GM18526 (cell line): ENCODE data around the gene UBP1.

Experiments
- POLR2A ChIP-seq: IDR thresholded peaks from 3 replicates; pipeline ENCODE4 v1.6.1; 2011; ENCODE audit not compliant: insufficient read length; ENCODE audit errors: extremely low read depth

UBP1 gene

DNA sequence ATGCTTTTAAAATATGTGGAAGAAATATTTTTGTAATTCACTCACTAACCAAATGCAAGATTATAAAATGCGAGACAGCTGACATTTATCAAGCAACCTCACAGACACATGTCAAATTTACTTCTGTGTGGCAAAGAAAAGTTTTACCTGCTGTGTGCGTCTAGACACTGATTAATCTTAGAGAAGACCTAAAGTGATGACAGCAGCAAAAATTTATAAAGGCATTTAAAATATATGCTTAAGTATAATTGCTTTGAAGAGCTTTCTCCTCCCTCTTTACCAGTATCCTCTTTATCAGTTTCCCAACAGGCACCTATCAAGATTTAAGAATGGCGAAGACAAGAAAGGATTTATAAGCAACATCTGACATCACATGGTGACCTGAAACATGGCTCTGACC, 37.3 kb downstream of the UBP1 start:
- TF ChIP-seq POLR2A: no peak

DNA sequence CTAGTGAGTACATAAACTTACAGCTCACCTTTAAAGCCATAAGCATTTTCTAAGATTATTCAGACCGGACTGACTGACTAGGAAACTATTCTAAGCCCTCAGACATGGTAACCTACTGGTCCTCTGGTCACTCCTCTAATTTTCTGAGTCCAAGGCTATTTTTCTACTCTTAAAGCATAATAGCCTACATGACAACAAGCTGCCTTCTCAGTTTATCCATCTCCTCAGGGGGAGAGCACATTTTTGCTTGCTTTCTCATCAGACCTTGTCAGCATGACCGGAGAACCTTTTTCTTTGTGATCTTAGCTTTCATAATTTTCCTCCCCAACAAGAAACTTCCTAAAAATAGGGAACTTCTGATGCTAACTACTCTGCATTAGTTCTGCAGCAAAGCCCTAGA, 38.4 kb downstream of the UBP1 start:
- no peak for TF ChIP-seq POLR2A

DNA sequence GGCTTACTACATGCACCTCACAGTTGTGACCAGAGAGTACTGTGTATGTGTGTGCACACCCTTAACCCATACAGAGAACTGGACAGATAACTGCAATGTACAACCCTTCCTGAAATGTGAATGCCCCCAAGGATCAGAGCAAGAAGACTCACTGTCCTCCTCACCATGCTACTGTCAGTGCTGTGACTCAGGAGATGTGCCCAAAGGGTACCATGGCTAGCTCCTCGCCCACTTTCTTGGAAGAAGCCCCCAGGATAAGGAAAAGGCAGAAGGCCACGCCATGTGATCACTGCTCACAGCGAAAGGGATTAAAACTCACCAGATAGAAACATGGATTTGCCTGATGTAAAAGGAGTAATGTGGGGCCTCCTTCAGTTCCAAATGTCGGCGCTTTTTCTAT, 41.8 kb downstream of the UBP1 start:
- no peak for TF ChIP-seq POLR2A

DNA sequence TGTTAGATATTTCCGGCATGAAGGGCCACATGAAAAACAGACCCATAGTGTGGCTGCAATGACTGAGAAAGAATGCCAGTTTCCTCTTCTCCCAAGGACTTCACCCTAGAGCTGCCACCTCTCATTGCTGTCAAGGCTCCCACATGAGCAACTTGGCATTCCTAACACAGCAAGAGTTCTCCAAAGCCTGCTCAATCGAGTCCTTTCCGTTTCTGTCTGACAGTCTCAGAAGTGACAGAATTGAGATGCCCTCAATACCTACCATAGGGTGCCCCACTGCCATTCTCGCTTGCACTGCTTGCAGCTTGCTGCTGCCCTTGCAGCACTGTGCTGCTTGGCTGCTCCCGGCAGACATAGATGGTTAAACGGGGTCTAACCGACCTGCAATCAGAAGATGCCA, 44.3 kb downstream of the UBP1 start:
- TF ChIP-seq POLR2A: no peak

DNA sequence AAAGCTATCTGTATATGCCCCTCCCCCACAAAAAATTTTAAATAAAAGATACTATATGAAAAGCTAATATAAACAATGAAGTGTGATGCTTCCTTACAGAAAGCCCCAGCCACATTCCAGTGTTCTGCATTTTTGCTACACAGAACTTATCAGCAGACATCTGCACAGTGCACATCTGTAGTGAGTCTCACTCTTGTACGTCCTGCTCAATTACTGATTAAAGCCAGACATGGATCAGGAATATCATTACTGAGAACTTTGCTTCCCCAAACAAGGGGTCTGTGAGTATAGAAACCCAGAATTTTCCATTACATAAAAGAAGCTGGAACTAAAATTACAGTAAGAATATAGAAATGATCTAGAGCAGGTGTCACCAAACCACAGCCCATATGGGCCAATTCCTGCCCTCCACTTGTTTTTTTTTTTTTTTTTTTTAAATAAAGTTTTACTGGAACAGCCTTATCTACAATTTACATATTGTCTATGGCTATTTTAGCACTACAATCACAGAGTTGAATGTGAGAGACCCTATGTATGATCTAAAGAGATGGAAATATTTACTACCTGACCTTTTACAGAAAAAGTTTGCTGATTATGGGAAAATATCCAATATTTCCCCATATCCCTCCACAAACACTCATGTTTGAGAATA, 45.7 kb downstream of the UBP1 start:
- no peak for TF ChIP-seq POLR2A

DNA sequence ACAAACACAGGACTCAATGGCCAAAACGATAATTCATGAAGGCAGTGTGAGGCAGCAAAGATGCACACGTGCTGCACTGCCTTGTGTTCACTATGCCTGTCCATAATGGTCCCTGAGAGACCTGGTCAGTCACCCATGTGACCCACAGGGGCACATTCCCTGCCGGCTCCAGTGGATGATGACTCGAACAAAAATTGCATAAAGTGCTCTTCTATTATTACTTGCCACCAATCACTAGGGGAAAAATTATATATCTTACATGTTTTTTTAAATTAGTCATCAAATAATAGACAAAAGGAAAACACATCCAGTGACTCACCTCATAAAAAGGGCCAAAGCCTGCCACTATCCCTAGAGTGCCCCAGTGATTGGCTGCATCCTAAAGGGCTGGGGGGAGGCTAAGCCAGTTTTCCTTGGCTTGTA, 47.5 kb downstream of the UBP1 start:
- TF ChIP-seq POLR2A: no peak

DNA sequence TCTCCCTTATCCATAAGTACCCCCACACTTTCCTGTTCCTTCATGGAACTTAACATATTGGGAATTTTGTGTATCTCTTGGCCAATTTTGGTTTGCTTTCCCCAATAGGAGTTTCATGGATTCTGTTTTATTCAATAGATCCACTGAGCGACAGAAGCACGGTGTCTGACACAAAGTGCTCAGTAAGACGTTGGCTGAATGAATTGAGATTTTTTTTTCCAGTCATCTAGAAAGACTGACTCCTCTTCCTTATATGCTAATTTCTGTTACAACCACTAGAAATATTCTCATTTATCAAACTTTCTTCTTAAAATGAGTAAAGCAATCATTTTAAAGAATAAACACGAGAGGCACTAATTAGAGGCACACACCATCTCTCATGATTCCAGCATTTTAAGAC, 48.1 kb downstream of the UBP1 start:
- TF ChIP-seq POLR2A: no peak

DNA sequence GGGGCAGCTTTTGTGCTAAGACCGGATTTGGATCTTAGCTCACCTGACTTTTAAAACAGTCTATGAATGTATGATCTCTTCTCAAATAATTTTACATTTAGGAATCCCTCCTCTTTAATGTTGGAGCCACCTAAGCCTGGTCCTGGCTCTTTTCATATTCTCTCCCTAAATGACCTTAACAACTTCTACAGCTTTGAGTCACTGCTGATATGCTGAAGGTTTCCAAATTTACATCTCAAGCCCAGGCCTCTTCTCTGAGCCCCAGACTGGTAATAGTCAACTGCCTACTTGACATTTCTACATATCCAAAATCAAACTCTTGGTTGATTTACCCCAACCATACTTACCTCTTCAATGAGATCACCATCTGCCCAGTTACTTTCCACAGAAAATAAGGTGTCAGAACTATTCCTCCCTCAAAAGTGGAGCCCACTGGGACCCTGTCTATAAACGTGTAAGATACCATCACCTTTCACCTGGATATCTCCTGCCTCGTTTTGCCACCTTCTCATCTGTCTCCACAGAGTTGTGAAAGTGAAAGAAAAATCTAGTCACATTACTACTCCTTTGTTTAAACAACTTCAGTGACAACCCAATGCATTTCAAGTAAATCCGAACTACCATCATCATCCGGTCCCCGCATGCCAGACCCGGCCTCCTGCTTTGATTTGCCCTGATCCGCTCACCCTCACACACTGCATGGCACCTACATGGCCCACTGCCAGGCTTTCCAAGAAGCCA, 48.8 kb downstream of the UBP1 start:
- no peak for TF ChIP-seq POLR2A

DNA sequence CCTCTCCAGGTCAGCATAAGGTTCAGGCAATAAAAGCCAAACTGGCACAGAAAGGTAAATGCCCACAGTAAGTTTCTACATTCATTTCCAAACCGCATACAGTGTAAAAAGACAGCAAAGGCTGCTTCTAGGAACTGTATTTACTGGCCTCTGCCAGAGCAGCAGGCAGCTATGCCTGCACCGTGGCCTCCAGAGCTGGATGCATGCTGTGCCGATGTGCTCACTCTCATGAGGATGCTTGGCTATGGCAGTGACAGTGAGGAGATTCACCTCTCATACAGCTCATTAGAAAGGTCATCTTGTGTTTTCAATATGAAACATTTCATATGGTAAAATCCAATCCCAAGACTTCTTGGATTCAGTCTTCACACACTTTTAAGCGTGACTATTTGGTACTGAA, 50.3 kb downstream of the UBP1 start:
- no peak for TF ChIP-seq POLR2A

DNA sequence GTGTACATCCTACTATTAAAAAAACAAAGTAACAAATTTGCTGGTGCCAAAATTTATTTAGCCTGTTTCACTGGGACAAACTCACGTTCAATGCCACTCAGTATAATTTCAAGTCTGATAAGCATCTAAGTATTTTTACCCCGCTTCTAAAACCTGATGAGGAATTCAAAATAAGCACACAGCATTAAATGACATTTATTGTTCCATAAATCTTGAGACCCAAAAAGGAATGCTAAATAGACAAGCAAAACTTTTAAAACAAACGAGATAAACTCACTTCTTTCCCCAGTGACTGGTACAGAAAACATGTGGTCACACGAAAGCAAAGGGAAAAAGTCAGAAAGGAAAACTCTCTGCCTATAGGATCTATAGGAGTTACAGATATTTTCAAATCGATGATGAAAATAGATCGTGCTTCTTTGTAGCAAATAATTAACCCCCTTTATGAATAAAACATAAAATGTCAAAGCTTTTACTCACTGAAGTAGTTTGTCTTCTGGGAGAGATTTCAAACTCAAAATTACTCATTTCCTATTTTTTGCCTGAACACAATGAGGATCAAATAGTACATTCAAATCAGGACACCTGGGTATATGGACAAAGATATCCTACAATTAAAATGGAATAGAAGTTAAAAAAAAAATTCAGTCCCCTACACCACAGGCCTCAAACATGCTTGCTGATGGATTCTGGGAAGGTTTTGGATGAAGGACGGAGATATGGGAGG, 51.7 kb downstream of the UBP1 start:
- no peak for TF ChIP-seq POLR2A

DNA sequence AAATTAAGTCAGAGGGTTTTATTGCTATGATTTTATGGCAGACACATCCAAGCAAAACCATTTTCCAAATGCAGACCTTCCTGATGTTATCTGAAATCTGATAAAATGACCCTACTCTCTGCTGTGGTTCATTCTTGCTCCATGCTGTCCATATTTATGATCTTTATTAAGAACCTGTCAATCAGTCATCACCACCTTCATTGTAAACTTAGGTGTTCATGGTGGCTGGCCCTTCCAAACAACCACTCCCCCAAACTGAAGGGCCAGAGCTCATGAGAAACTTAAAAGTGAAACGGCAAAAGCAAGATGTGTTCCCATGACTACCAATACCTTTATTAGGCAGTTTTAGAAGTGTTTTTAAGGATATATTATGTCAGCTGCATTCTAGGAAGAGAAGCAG, 53.6 kb downstream of the UBP1 start:
- TF ChIP-seq POLR2A: no peak

DNA sequence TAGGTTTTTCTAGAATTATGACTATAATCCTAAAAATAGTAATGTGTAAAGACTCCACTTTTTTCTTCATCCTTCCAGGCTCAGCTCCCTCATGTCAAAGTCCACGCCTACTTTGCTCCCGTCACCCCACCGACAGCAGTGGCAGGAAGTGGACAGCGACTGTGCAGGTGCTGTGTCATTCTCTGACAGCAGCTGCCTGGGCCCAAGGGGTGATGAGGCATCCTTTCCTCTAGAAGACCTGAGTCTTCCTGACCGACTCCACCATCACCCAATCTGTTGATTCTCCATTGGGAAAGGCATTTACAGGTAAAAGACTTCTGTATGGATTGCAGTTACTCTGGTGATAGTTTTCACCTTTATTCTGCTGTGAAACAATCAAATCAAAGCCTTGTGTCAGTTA, 54.8 kb downstream of the UBP1 start:
- TF ChIP-seq POLR2A: no peak

DNA sequence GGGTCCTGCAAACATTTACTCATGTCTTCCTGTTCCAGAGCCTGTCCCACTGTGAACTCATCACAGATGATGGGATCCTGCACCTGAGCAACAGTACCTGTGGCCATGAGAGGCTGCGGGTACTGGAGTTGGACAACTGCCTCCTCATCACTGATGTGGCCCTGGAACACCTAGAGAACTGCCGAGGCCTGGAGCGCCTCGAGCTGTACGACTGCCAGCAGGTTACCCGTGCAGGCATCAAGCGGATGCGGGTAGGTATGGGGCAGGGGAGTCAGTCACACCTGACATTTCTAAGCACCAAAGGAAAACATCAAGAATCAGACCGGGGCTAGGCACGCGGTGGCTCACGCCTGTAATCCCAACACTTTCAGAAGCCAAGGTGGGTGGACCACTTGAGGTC, 56.3 kb downstream of the UBP1 start:
- no peak for TF ChIP-seq POLR2A

DNA sequence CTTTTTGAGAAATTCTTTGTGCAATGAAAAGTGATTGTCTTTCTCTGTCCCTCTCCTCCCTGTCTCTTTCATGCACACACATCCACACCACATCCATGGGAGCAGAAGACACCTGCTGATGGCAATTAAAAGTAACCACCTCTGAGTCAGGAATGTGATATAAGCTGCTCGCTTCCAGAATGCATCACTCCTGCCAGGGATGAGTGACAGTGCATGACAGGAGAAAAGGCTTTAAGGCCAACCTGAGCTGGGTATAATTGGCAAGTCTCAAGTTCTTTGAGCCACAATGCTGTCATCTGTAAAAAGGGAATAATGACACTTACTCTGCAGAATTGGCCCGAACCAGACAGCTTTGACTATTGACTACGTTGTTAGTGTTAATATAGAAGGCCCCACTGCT, 59.6 kb downstream of the UBP1 start:
- no peak for TF ChIP-seq POLR2A

DNA sequence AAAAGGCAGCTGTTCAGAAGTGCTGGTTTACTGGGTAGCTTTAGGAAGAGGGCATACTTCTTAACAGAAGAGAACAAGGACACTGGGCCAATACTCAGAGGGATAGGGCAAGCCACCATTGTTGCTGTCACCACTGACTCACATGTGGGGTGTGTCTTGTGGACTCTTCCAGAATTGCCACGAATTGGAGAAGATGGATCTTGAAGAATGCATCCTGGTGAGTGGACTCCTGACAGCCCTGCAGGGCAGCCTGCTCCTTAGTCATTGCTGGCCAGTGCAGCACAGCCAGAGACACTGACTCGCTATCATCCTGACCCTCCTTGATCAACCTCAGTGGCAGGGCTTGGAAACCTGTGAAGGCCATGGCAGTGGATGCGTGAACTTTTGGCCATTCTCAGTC, 62.3 kb downstream of the UBP1 start:
- TF ChIP-seq POLR2A: no peak

DNA sequence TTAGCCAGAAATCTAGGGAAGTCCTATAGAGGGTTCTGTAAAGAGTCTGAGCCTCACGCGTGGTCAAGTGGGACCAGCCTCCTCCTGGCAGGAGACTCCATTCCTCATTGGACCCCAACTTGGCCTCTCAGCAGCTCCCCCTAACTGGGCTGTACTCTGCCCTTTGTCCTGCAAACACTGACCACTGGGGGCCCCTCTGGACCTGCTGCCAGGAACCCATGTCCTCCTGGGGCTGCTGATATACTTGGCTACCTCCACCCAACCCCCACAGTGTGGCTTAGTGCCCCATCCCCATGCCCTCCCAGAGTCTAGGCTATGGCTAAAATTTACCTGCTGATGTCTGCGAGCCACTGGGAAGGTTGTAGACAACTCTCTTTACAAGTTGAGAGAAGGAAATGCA, 62.7 kb downstream of the UBP1 start:
- no peak for TF ChIP-seq POLR2A

DNA sequence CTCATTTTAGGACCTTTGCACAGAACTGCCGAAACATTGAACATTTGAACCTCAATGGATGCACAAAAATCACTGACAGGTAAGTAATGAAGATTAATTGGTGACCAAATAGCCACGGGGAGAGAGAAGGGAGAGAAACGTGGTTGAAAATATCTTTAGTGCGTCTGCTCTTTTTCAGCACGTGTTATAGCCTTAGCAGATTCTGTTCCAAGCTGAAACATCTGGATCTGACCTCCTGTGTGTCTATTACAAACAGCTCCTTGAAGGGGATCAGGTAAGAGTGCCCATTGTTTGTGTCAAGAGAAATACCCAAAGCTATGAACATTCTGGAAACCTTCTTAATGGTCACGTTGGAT, 67.1 kb downstream of the UBP1 start:
- no peak for TF ChIP-seq POLR2A
